ENCODE data around the gene KPNB1. TPM values are rescaled to one million over a fixed set of nuclear protein-coding genes. Genes with fewer than 3 reads are reported as not detected.

Gene KPNB1
- total and polyA plus RNA-seq, 2 of the 8 experiments (the other 6 are each of a cell fraction or from before 2014, with no cell fraction given) = 171 to 625 TPM

DNA sequence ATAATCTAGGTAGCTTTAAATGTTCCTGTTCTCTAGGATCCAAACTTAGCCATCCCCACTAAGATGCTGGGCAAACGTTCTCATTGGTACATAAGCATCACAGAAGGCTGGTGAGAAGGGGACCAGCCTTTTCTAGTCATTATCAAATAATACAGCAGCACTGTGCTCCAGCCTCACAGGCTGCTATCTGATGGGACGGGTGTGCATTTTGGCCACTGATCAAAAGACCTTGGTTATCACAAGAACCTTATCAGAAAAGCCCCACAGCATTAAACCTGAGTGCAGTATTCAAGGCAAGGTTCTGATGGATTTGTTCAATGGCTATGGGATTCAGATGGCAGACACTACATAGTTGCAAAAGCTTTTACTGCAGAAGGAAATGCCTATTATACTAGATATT, 19.1 kb upstream of the KPNB1 start:
- Histone ChIP-seq H2BK15ac (ENCODE audit: low read length) (no peak overlapping the region), H3K18ac (ENCODE audit: extremely low read depth, low read length) (no peak overlapping the region), H2BK5ac (ENCODE audit: low read depth, low read length) (no peak overlapping the region), H3K79me2 (ENCODE audit: control insufficient read depth in 1 of 2, insufficient read depth in 2 of 2, low read length in 2 of 2) (no peaks in the 10 kb centered on the region), H3K9me3 (ENCODE audit: insufficient read depth in 2 of 2, low read depth in 1 of 2, low read length in 1 of 2) (no peaks in the 10 kb centered on the region), H3K4me3 (ENCODE audit: extremely low read depth in 1 of 4, insufficient read depth in 2 of 4, low read depth in 3 of 4, low read length in 4 of 4) (no peak overlapping the region), H2BK120ac (replicated peaks; ENCODE audit: low read depth, low read length) (no peak overlapping the region), H2AFZ (ENCODE audit: low read length) (no peak overlapping the region), H4K91ac (replicated peaks; ENCODE audit: insufficient read length, low read length) (no peak overlapping the region), H3K9ac (replicated peaks in 1 of 4; ENCODE audit: extremely low read depth in 1 of 4, low read depth in 3 of 4, low read length in 3 of 4) (no peak overlapping the region), H3K27me3 (replicated peaks in 1 of 4; ENCODE audit: control insufficient read depth in 3 of 4, extremely low read depth in 1 of 4, insufficient read depth in 3 of 4, low read length in 3 of 4) (no peaks in the 10 kb centered on the region), H3K4ac (replicated peaks; ENCODE audit: insufficient read length, low read depth, low read length) (no peak overlapping the region), H3K56ac (replicated peaks; ENCODE audit: insufficient read length, low read depth, low read length) (no peak overlapping the region), H3K27ac (ENCODE audit: low read depth, low read length) (no peak overlapping the region), H3K23ac (ENCODE audit: insufficient read length) (no peak overlapping the region), H2BK12ac (ENCODE audit: low read depth, low read length) (no peak overlapping the region), H3K36me3 (ENCODE audit: control insufficient read depth in 2 of 4, insufficient read depth in 4 of 4, low read length in 3 of 4) (no peaks in the 10 kb centered on the region), H3K4me1 (replicated peaks in 1 of 4; ENCODE audit: control insufficient read depth in 3 of 4, insufficient read depth in 4 of 4, low read length in 3 of 4) (no peaks in the 10 kb centered on the region), H3K4me2 (ENCODE audit: insufficient read depth in 1 of 2, low read depth in 2 of 2, low read length in 2 of 2) (no peak overlapping the region), H2AK5ac (ENCODE audit: low read depth, low read length) (no peak overlapping the region), H3K14ac (ENCODE audit: insufficient read length) (no peak overlapping the region), H4K5ac (ENCODE audit: insufficient read length, low read depth, low read length) (no peak overlapping the region), H3K23me2 (ENCODE audit: low read depth, low read length) (no peaks in the 10 kb centered on the region), H2BK20ac (ENCODE audit: low read length) (no peak overlapping the region), H3K79me1 (ENCODE audit: low read depth, low read length) (no peaks in the 10 kb centered on the region), H4K20me1 (replicated peaks in 1 of 2; ENCODE audit: control insufficient read depth in 1 of 2, insufficient read depth in 2 of 2, low read length in 2 of 2) (peaks cover 0 to 2% of the 10 kb centered on the region in 2 experiments), H4K8ac (ENCODE audit: extremely low read depth, insufficient read depth, low read length) (no peak overlapping the region)
- no peak for FAIRE-seq
- 84% methylated on average over 2 of the region's 2 CpGs; no CpG with 5 or more reads in 1 of the 2 experiments for WGBS, 2 experiments (ENCODE audit: extremely low coverage in 1 of 2, insufficient coverage in 1 of 2, insufficient read length in 1 of 2, insufficient replicate concordance in 2 of 2, low coverage in 1 of 2, low lambda C conversion rate in 2 of 2, missing lambda C conversion rate in 1 of 2)
- CTCF ChIA-PET (ENCODE audit: partially characterized antibody) = interaction anchor here (0.9 to 1.9 kb wide), 2 partner anchors 12 to 14 kb away, joined by 3 to 6 read pairs; no protein-coding TSS in a partner anchor
- TF ChIP-seq TBP (IDR thresholded peaks at IDR 0.05; ENCODE audit: low read depth, low read length) (no peak), EZH2 (IDR thresholded peaks at IDR 0.05; ENCODE audit: low read depth, low read length, severe bottlenecking) (no peak), SP4 (IDR thresholded peaks at IDR 0.05; ENCODE audit: low read length) (no peak)
- no peak for DNase-seq (ENCODE audit: low read depth in 1 of 2, low spot score in 2 of 2)
- POLR2A ChIA-PET (ENCODE audit: partially characterized antibody) = no interaction called here
